Neural progenitor cell (in vitro differentiated cells): ENCODE data around the gene WHAMM. TPM values are rescaled to one million over a fixed set of nuclear protein-coding genes. Genes with fewer than 3 reads are reported as not detected.

Experiments used
- DNase-seq: peaks from one replicate; pipeline ENCODE4 v3.0.0-alpha.2; 2016; ENCODE audit warnings: low spot score
- H2AFZ ChIP-seq: fragments of 200-600 bp; sonication (generic); replicated peaks from 2 replicates; pipeline ENCODE4 v1.6.1; 2016; ENCODE audit warnings: antibody characterized with exemption
- H3F3A ChIP-seq: fragments of 200-600 bp; sonication (generic); 2 replicates; pipeline ENCODE4 v1.6.1; 2016; ENCODE audit warnings: antibody characterized with exemption, low read depth
- H3K27ac ChIP-seq: fragments of 200-600 bp; sonication (generic); 2 replicates; pipeline ENCODE4 v1.5.1; 2016; ENCODE audit warnings: mild to moderate bottlenecking
- H3K27me3 ChIP-seq: fragments of 200-600 bp; sonication (generic); 2 replicates; pipeline ENCODE4 v1.6.1; 2016; ENCODE audit warnings: mild to moderate bottlenecking, moderate library complexity
- H3K36me3 ChIP-seq: fragments of 200-600 bp; sonication (generic); 2 replicates; pipeline ENCODE4 v1.5.1; 2016
- H3K4me1 ChIP-seq: fragments of 200-600 bp; sonication (generic); 2 replicates; pipeline ENCODE4 v1.6.1; 2016; ENCODE audit warnings: mixed run types
- H3K4me2 ChIP-seq: fragments of 200-600 bp; sonication (generic); 2 replicates; pipeline ENCODE4 v1.6.1; 2016
- H3K4me3 ChIP-seq: fragments of 200-600 bp; sonication (generic); 2 replicates; pipeline ENCODE4 v1.5.1; 2016
- H3K79me2 ChIP-seq: fragments of 200-600 bp; sonication (generic); 2 replicates; pipeline ENCODE4 v1.6.1; 2016; ENCODE audit warnings: low read depth
- H3K9ac ChIP-seq: fragments of 200-600 bp; sonication (generic); 2 replicates; pipeline ENCODE4 v1.6.1; 2016
- H3K9me3 ChIP-seq: fragments of 200-600 bp; sonication (generic); 2 replicates; pipeline ENCODE4 v1.5.1; 2016; ENCODE audit warnings: low read depth
- H4K20me1 ChIP-seq: fragments of 200-600 bp; sonication (generic); 2 replicates; pipeline ENCODE4 v1.6.1; 2016; ENCODE audit warnings: low read depth
- H3K27ac Mint-ChIP-seq: 3 replicates; pipeline ENCODE4 v1.8.0; 2021; ENCODE audit warnings: mixed read lengths
- H3K27me3 Mint-ChIP-seq: 2 replicates; pipeline ENCODE4 v1.8.0; 2022; ENCODE audit warnings: low read depth, mild to moderate bottlenecking, inconsistent platforms, moderate library complexity, mixed read lengths; ENCODE audit not compliant: insufficient read depth
- H3K36me3 Mint-ChIP-seq: 3 replicates; pipeline ENCODE4 v1.8.0; 2021; ENCODE audit warnings: mixed read lengths
- H3K4me1 Mint-ChIP-seq: 3 replicates; pipeline ENCODE4 v1.8.0; 2021; ENCODE audit warnings: mixed read lengths
- H3K4me3 Mint-ChIP-seq: 3 replicates; pipeline ENCODE4 v1.8.0; 2021; ENCODE audit warnings: mild to moderate bottlenecking, moderate library complexity, mixed read lengths
- H3K9me3 Mint-ChIP-seq: 3 replicates; pipeline ENCODE4 v1.8.0; 2020; ENCODE audit warnings: mixed read lengths
- CTCF ChIP-seq: fragments of 200-600 bp; sonication (generic); IDR thresholded peaks from 2 replicates; pipeline ENCODE4 v1.5.1; 2017; ENCODE audit warnings: antibody characterized with exemption, mild to moderate bottlenecking
- EZH2 ChIP-seq: fragments of 200-600 bp; sonication (generic); IDR thresholded peaks from 2 replicates; pipeline ENCODE4 v1.6.1; 2017; ENCODE audit warnings: antibody characterized with exemption, mild to moderate bottlenecking, moderate library complexity
- EZH2phosphoT487 ChIP-seq: fragments of 200-600 bp; sonication (generic); IDR thresholded peaks from 2 replicates; pipeline ENCODE4 v1.6.1; 2017; ENCODE audit warnings: antibody characterized with exemption
- total RNA-seq: library from RNA; depleted of rRNA; stranded (reverse); fragments of >200 nt; gene quantifications from 2 replicates; pipeline ENCODE4 v1.2.3, GENCODE V29; 2015; ENCODE audit warnings: low replicate concordance

The WHAMM gene
- total RNA-seq, 1 donor from 2014 or later, result 1.9 TPM

GRCh38 chr15:82793737-82794136 lies 15.7 kb upstream of the WHAMM start:
- Mint-ChIP-seq H3K4me3 (no peak overlapping the region), H3K36me3 (no peaks in the 10 kb centered on the region), H3K27ac (no peak overlapping the region), H3K9me3 (peaks cover 3% of the 10 kb centered on the region), H3K4me1 (no peaks in the 10 kb centered on the region), H3K27me3 (peaks cover 3% of the 10 kb centered on the region)
- DNase-seq, result no peak
- no peaks in the 10 kb centered on the region for H4K20me1 ChIP-seq
- no peak overlapping the region for H3K4me3 ChIP-seq
- H3K9me3 ChIP-seq, result no peaks in the 10 kb centered on the region
- H3K27ac ChIP-seq, result no peak overlapping the region
- no peak overlapping the region for H3K4me2 ChIP-seq
- no peaks in the 10 kb centered on the region for H3K4me1 ChIP-seq
- TF ChIP-seq CTCF (no peak), EZH2 (no peak), EZH2phosphoT487 (no peak)
- H3K9ac ChIP-seq, result no peak overlapping the region
- H3F3A ChIP-seq, result no peaks in the 10 kb centered on the region
- no peaks in the 10 kb centered on the region for H3K79me2 ChIP-seq
- no peaks in the 10 kb centered on the region for H3K27me3 ChIP-seq
- no peak overlapping the region for H2AFZ ChIP-seq
- no peaks in the 10 kb centered on the region for H3K36me3 ChIP-seq

GRCh38 chr15:82798104-82798503 lies 11.3 kb upstream of the WHAMM start:
- no peaks in the 10 kb centered on the region for H3K79me2 ChIP-seq
- H3K9me3 Mint-ChIP-seq, result peaks cover 3% of the 10 kb centered on the region

GRCh38 chr15:82798531-82799166 lies 10.8 kb upstream of the WHAMM start:
- Mint-ChIP-seq H3K9me3 (no peaks in the 10 kb centered on the region), H3K27me3 (peaks cover 7% of the 10 kb centered on the region)

More at GRCh38 chr15:82798104-82798503, 11.3 kb upstream of the WHAMM start:
- Histone ChIP-seq H3F3A (no peaks in the 10 kb centered on the region), H3K4me2 (no peak overlapping the region), H3K27ac (no peak overlapping the region), H3K4me3 (no peak overlapping the region), H3K4me1 (no peaks in the 10 kb centered on the region), H4K20me1 (no peaks in the 10 kb centered on the region), H2AFZ (no peak overlapping the region), H3K36me3 (no peaks in the 10 kb centered on the region), H3K9me3 (no peaks in the 10 kb centered on the region), H3K9ac (no peak overlapping the region), H3K27me3 (peaks cover 37% of the 10 kb centered on the region)
- Mint-ChIP-seq H3K27ac (no peak overlapping the region), H3K4me3 (no peak overlapping the region), H3K36me3 (no peaks in the 10 kb centered on the region), H3K4me1 (no peaks in the 10 kb centered on the region), H3K27me3 (peaks cover 3% of the 10 kb centered on the region)
- TF ChIP-seq EZH2phosphoT487 (no peak), EZH2 (no peak), CTCF (no peak)
- DNase-seq, result no peak

More at GRCh38 chr15:82798531-82799166, 10.8 kb upstream of the WHAMM start:
- no peaks in the 10 kb centered on the region for H3F3A ChIP-seq
- H3K36me3 Mint-ChIP-seq, result no peaks in the 10 kb centered on the region
- no peaks in the 10 kb centered on the region for H3K4me1 ChIP-seq
- H3K27me3 ChIP-seq, result peaks cover 43% of the 10 kb centered on the region
- H3K27ac ChIP-seq, result no peak overlapping the region
- TF ChIP-seq CTCF (no peak), EZH2phosphoT487 (no peak), EZH2 (no peak)
- no peak for DNase-seq
- no peaks in the 10 kb centered on the region for H4K20me1 ChIP-seq
- no peaks in the 10 kb centered on the region for H3K9me3 ChIP-seq
- H3K79me2 ChIP-seq, result no peaks in the 10 kb centered on the region
- H3K4me3 Mint-ChIP-seq, result no peak overlapping the region
- H2AFZ ChIP-seq, result no peak overlapping the region
- no peak overlapping the region for H3K9ac ChIP-seq
- no peak overlapping the region for H3K27ac Mint-ChIP-seq
- no peaks in the 10 kb centered on the region for H3K4me1 Mint-ChIP-seq
- no peaks in the 10 kb centered on the region for H3K36me3 ChIP-seq
- no peak overlapping the region for H3K4me3 ChIP-seq
- no peak overlapping the region for H3K4me2 ChIP-seq
